Measurements from ENCODE around the gene SFT2D3.

GRCh38 chr2:127664895-127665225 is 36.4 kb upstream of the SFT2D3 start:
- TF ChIP-seq POLR2AphosphoS5 (IDR thresholded peaks at IDR 0.05; ENCODE audit: borderline replicate concordance, low read depth, low read length) (no peak), EZH2 (IDR thresholded peaks at IDR 0.05) (no peak)
